CD4-positive, alpha-beta T cell treated with Interferon alpha-2 for 1 hour (primary cell): ENCODE measurements around the gene P2RY2.
"Not testable (repeated sequence)": the region's sequence is repeated elsewhere in the genome, so short reads cannot be mapped to it uniquely, and the experiment has no call there.

Experiments used
- DNase-seq, 2 donors: peaks; one replicate each; pipeline ENCODE4 v3.0.0-alpha.2; 2020 to 2022

P2RY2 gene

DNA sequence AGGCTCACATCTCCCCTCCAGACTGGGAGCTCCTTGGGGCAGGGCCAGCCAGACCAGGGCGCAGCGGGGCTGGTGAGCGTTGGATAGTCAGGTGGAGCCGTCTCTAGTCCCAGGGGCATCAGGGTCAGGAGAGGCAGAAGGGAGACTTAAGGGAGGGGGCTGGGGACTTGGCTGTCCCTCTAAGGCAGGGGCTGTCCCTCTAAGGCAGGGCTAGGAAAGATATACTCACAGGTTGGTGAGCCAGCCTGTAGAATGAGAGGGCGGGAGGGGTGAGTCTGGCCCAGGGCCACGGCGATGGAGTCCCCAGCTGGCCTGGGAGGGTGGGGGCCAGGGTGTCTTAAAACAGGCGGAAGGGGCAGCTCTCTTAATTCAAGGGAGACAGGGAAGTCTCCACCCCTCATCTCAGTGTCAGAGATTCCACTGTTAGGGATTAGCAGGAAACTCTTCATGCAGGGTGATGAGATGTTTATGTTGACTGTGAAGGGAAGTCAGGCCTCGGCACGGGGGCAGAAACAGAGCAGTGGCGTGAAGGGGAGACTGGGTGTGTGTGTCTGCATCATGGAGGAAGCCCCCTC, 11.3 kb downstream of the P2RY2 start:
- no peak for DNase-seq

DNA sequence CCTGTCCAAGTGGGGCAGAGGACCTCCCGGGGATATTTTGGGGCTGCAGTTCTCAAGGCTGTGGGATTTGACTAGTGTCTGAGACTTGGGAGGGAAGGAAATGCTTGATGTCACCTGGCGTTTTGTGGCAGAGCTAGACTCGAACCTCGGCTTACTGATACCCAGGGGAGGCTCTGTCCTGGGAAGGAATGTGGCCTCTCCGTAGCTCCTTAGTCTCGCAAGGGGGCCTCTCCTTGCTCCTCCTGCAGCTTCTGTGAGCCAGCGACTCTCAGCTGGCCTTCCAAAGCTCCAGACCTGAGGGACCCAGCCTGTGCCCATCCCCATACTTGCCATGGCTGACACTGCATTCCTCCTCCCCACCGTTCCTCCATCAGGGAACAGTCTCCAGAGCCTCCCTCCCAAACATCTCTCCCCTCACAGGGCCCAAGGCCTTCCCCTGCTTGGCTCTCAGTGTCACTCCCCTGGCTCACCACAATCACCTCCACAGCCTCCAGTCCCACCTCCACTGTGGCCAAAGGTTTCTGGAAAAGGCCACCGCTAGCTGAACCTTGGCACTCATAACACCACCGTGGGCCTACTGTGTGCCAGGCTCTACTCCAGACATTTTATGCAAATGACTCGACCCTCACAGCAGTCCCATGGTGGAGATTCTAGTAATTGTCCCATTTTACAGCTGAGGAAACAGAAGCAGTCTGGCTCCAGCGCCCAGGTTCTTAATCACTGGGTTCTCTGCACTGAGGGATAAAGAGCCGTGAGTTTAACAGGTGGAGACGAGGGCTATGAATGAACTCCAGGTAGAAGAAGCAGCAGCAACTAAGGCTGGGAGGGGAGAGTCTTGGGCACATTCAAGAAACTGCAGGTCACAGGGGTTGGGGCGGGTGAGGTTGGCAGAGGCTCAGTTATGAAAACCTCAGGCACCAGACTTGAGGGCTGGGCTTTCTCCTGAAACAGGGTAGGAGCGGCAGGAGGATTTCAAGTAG, 12.1 kb downstream of the P2RY2 start:
- DNase-seq: no peak

DNA sequence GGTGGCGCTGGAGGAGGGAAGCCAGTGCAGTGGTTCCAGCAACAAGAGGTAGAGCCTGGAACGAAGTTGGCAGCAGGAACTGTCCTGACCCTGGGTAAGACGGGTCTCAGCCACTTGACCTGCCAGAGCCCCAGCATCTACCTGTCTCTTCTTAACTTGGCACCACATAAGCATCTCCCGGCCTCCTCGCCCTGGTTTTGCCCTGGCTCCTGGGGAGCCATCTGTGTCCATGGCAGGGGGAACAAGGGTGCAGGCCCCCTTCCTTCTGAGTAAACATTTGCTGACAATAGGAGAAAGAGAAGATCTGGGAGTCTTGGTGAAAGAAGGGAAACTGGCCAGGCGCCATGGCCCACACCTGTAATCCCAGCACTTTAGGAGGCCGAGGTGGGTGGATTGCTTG, 12.8 kb downstream of the P2RY2 start:
- no peak for DNase-seq

DNA sequence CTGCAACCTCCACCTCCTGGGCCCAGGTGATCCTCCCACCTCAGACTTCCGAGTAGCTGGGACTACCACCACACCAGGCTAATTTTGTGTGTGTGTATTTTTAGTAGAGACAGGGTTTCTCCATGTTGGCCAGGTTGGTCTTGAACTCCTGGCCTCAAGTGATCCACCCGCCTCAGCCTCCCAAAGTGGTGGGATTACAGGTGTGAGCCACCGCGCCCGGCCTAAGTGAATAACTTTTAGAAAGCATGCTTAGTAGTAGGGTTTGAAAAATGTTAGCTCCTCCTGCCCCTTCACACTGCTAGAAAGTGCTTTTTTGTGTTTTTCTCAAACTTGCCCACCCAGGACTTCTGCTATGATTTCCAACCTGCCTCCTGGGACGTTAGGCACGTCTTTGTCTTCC, 14.4 kb downstream of the P2RY2 start:
- DNase-seq: not testable (repeated sequence)

- no peak for DNase-seq
Measured at GRCh38 chr11:73233211-73233610, 15.1 kb downstream of the P2RY2 start.

DNA sequence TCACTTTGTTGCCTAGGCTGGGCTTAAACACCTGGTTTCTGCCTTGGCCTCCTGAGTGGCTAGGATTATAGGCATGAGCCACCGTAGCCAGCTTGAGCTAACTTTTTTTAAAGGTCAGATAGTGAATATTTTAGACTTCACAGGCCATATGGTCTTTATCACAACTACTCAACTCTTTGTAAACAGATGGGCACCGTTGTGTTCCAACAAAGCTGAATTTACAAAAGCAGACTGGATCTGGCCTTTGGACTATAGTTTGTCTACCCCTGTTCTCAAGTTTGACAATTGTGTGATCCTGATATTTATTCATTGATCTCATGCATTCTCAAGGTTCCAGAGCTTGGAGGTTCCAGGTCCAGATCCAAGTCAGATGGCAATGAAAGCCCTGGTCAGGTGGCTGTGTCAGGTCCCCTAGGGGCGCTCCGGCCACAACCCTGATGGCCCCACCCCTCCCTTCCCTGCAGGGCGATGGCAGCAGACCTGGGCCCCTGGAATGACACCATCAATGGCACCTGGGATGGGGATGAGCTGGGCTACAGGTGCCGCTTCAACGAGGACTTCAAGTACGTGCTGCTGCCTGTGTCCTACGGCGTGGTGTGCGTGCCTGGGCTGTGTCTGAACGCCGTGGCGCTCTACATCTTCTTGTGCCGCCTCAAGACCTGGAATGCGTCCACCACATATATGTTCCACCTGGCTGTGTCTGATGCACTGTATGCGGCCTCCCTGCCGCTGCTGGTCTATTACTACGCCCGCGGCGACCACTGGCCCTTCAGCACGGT, 15.8 kb downstream of the P2RY2 start:
- no peak for DNase-seq

- no peak for DNase-seq
Measured at GRCh38 chr11:73234471-73235181, 16.5 kb downstream of the P2RY2 start.

GRCh38 chr11:73235236-73235786, 17.2 kb downstream of the P2RY2 start:
- no peak for DNase-seq

GRCh38 chr11:73236205-73236765, 18.2 kb downstream of the P2RY2 start:
- DNase-seq: no peak

- DNase-seq: peak; percentile 33 to 48
Measured at GRCh38 chr11:73236854-73237253, 18.8 kb downstream of the P2RY2 start.

GRCh38 chr11:73237471-73238290, 19.6 kb downstream of the P2RY2 start:
- no peak for DNase-seq

- DNase-seq: no peak
Measured at GRCh38 chr11:73239111-73239521, 21.0 kb downstream of the P2RY2 start.

DNA sequence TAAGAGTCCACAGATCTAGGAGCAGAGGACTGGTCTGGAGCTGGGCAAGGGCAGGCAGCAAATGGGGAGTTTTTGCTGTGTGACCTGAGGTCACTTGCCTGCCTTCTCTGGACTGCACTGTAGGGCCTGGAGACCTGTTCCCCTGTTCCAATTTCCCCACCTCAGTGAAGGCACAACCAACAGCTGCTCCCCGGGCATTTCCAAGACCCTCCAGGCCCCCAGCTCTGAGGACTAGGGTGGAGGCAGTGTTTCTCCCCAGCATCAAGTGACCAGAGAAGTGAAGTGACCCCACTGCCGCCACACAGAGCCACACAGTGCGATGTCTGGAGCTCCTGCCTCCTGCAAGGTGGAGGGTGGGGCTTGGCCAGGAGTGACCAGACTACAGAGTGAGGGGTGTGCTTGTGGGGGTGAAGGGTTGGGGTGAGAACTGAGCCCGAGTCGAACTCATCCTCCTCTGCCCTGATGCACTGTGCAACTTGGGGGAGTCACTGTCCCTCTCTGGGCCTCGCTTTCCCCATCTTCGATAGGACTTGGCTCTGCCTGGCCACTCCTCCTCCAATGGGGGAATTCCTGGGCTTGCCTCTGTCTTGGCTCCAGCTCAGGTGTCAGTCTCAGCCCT, 21.6 kb downstream of the P2RY2 start:
- DNase-seq: no peak

GRCh38 chr11:73240190-73240781, 22.2 kb downstream of the P2RY2 start:
- no peak for DNase-seq

DNA sequence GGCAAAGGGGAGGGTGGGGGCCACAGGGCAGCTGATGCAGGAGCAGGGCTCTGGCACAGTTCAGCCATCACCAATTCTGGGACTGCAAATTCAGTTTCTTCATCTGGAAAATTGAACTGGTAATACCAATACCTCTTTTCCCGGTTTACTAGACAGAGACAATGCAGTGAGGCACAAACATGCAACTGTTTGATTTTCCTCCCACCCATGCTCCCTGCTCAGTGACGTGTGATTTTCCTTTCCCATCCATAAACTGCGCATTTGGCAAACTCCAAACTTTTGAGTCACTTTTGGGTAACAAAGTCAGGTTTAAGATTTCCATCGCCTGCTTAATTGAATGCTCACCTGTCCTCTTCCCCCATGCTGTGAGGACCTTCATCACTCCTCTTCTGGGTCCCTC, 23.2 kb downstream of the P2RY2 start:
- DNase-seq: no peak

DNA sequence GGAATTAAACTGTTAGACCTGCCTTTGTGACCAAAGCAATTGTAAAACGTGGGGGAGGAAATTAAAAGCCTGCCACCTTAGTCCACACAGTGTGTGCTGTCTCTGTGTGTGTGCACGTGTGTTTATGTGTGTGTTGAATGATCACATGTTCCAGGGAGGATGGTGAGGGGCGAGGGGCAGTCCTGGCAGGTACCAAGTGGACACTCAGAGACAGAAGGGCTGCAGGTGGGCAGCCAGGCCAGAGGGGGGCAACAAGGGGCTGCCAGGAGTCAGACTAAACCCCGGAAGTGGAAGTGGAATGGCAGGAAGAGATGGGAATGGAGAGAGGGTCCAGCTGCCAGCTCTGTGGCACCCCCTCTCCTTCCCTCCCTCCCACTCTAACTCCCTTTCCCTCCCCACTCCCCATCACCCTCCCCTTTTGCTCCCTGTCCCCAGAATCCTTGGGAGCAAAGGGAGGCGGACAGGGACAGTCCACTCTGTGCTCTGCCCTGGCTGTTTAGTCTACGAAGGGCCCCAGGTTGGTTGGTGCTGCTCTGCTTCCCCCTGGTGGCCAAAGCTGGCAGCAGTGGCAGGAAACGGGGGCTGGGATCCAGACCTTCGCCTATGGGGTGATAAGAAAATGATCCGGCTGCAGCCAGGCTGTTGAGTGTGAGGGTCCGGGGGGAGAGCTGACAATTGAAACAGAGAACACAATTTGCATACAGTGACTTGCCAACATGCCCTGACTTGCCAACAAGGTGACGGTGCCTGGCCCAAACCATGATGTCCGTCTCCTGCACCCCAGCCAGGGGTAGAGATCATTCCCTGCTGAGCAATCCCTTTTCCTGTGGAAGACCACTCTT, 24.4 kb downstream of the P2RY2 start:
- peak; percentile 58 to 60 for DNase-seq

- no peak for DNase-seq
Measured at GRCh38 chr11:73243093-73243485, 25.0 kb downstream of the P2RY2 start.

DNA sequence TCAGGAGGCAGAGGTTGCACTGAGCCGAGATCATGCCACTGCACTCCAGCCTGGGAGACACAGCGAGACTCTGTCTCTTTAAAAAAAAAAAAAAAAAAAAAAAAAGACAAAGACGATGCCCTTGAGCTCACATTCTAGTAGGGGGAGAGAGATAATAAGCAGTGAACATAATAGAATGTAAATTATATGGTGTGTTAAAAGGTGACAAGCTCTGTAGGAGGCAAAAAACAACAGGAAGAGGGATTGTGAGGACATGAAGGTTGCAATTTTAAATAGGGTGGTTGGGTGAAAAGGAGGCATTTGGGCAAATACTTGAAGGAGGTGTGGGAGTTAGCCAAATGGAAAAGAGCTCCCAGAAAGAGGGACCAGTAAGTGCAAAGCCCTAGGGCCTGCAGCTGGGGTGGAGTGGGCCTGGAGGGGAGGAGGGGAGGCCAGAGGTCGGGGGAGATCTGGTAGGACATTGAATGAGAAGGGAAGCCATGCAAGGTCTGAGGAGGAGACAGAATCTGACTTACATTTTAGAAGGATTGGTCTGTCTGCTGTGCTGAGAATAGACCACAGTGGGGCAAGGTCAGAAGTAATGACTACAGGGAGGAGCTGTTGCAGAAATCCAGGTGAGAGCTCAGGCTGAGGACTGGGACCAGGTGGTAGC, 26.6 kb downstream of the P2RY2 start:
- DNase-seq: no peak

DNA sequence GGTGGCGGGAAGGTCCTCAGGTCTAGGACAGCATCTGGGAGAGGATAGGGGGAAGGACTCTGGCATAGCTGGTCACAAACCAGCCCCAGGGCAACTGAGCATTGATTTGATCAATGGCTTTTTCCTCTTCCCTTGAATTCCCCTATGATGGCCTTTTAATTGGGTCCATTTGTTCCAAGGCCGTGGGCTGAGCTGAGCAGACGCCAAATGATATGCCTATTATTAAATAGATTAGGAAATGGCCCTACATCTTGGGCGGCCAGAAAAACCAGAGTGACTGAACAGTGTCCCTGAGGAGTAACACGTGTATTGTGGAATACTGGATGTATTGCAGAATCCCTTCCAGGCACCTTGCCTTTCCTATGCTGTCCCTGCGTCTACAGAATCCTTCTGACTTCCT, 27.4 kb downstream of the P2RY2 start:
- no peak for DNase-seq
